Naive B cell (primary cell): Measurements from ENCODE around the gene OTOG. TPM values are rescaled to one million over a fixed set of nuclear protein-coding genes. Genes with fewer than 3 reads are reported as not detected.

Experiments
- ATAC-seq, 2 donors: fragments of 150-1000 bp; cut with Tn5 transposase; 2 replicates each; pipeline ENCODE4 v1.10.0; 2021; ENCODE audit warnings: low read depth in 2 of 2, mild to moderate bottlenecking in 2 of 2, moderate library complexity in 2 of 2
- DNase-seq: peaks from one replicate; pipeline ENCODE4 v3.0.0; 2022
- H3K27ac Mint-ChIP-seq, 6 donors: one replicate each; pipeline ENCODE4 v1.8.0; 2020 to 2022; ENCODE audit warnings: mild to moderate bottlenecking in 6 of 6, mixed read lengths in 6 of 6, moderate library complexity in 5 of 6, inconsistent platforms in 2 of 6
- H3K27me3 Mint-ChIP-seq, 3 donors: one replicate each; pipeline ENCODE4 v1.8.0; 2021 to 2022; ENCODE audit warnings: mixed read lengths in 3 of 3, mild to moderate bottlenecking in 1 of 3
- H3K36me3 Mint-ChIP-seq, 2 donors: one replicate each; pipeline ENCODE4 v1.8.0; 2020 to 2022; ENCODE audit warnings: mixed read lengths in 2 of 2, inconsistent platforms in 1 of 2, mild to moderate bottlenecking in 1 of 2
- H3K4me1 Mint-ChIP-seq, 3 donors: one replicate each; pipeline ENCODE4 v1.8.0; 2020 to 2022; ENCODE audit warnings: mixed read lengths in 3 of 3, inconsistent platforms in 1 of 3, mild to moderate bottlenecking in 1 of 3, moderate library complexity in 1 of 3
- H3K4me3 Mint-ChIP-seq, 8 donors: one replicate each; pipeline ENCODE4 v1.8.0; 2020 to 2022; ENCODE audit warnings: mild to moderate bottlenecking in 8 of 8, mixed read lengths in 8 of 8, moderate library complexity in 8 of 8, inconsistent platforms in 2 of 8
- H3K9me3 Mint-ChIP-seq, 7 donors: one replicate each; pipeline ENCODE4 v1.8.0; 2020 to 2022; ENCODE audit warnings: mixed read lengths in 7 of 7, mild to moderate bottlenecking in 5 of 7, inconsistent platforms in 2 of 7, moderate library complexity in 1 of 7
- polyA plus RNA-seq, 6 donors: library from polyadenylated mRNA; unstranded; fragments of 300-500 nt; fragmentation: Illumina TruSeq; gene quantifications; one replicate each; pipeline ENCODE4 v1.2.3, GENCODE V29; 2021; ENCODE audit warnings: low read depth in 6 of 6

The OTOG gene
- polyA plus RNA-seq, 6 donors from 2014 or later = not detected

- Mint-ChIP-seq H3K4me3 (no peak overlapping the region), H3K27me3 (peaks cover 6 to 35% (median 18%) of the 10 kb centered on the region in 3 donors), H3K36me3 (no peaks in the 10 kb centered on the region), H3K27ac (no peak overlapping the region), H3K4me1 (peaks cover 0 to 9% (median 0%) of the 10 kb centered on the region in 3 donors), H3K9me3 (no peaks in the 10 kb centered on the region)
- DNase-seq (no peak), ATAC-seq (no peak)
These were observed 28.7 kb downstream of the OTOG start for GRCh38 chr11:17575431-17576425.

DNA sequence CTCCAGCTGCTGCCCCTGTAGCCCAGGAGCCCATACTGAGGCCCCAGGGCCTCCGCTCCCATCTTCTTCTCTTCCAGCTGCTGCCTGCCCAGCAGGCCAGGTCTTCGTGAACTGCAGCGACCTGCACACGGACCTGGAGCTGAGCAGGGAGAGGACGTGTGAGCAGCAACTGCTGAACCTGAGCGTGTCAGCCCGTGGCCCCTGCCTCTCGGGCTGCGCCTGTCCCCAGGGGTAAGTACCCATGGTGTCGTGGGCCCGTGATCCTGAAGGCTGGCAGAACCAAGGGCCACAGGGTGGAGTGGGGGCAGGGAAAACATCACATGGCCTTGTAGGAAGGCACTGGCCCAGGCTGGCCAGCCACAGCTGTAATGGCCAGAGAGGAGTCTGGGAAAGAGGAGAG, 31.2 kb downstream of the OTOG start:
- Mint-ChIP-seq H3K4me1 (no peaks in the 10 kb centered on the region), H3K9me3 (no peaks in the 10 kb centered on the region), H3K36me3 (no peaks in the 10 kb centered on the region), H3K4me3 (no peak overlapping the region), H3K27me3 (peaks cover 5 to 17% (median 14%) of the 10 kb centered on the region in 3 donors), H3K27ac (no peak overlapping the region)
- DNase-seq (no peak), ATAC-seq (no peak)

GRCh38 chr11:17578958-17579357, 31.9 kb downstream of the OTOG start:
- Mint-ChIP-seq H3K27ac (no peak overlapping the region), H3K4me3 (no peak overlapping the region)

GRCh38 chr11:17579451-17579850, 32.4 kb downstream of the OTOG start:
- Mint-ChIP-seq H3K4me1 (no peaks in the 10 kb centered on the region), H3K9me3 (no peaks in the 10 kb centered on the region), H3K27ac (no peak overlapping the region), H3K27me3 (peaks cover 5 to 14% (median 10%) of the 10 kb centered on the region in 3 donors), H3K4me3 (no peak overlapping the region), H3K36me3 (no peaks in the 10 kb centered on the region)
- no peak for DNase-seq
- no peak for ATAC-seq

More at GRCh38 chr11:17578958-17579357, 31.9 kb downstream of the OTOG start:
- ATAC-seq (no peak), DNase-seq (no peak)
- H3K27me3 Mint-ChIP-seq = peaks cover 5 to 14% (median 11%) of the 10 kb centered on the region in 3 donors
- no peaks in the 10 kb centered on the region for H3K9me3 Mint-ChIP-seq
- no peaks in the 10 kb centered on the region for H3K36me3 Mint-ChIP-seq
- no peaks in the 10 kb centered on the region for H3K4me1 Mint-ChIP-seq

DNA sequence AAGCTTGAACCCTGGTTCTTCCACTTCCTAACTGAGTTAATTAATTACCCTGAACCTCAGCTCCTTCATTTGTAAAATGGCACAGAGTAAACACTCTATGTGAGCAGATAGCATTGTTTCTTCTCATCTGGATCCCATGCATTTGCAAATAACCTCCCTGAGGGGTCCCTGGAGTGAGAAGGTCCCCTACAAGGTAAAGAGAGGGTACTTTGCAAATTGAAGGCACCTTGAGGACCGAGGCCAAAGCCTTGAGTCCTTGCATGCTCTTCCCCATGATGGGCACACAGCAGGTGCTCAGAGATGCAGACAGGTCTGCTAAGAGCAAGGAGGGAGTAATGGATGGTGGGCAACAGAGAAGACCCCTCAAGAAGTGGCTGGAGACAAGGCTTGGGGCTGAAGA, 33.2 kb downstream of the OTOG start:
- ATAC-seq = no peak
- no peak for DNase-seq
- Mint-ChIP-seq H3K27me3 (peaks cover 5 to 15% (median 13%) of the 10 kb centered on the region in 3 donors), H3K9me3 (no peaks in the 10 kb centered on the region), H3K4me1 (no peaks in the 10 kb centered on the region), H3K27ac (no peak overlapping the region), H3K36me3 (no peaks in the 10 kb centered on the region), H3K4me3 (no peak overlapping the region)

GRCh38 chr11:17581036-17581731, 34.1 kb downstream of the OTOG start:
- DNase-seq (no peak), ATAC-seq (no peak)
- Mint-ChIP-seq H3K4me3 (no peak overlapping the region), H3K27ac (no peak overlapping the region), H3K9me3 (no peaks in the 10 kb centered on the region), H3K27me3 (peaks cover 5 to 24% (median 18%) of the 10 kb centered on the region in 3 donors), H3K4me1 (no peaks in the 10 kb centered on the region), H3K36me3 (no peaks in the 10 kb centered on the region)

DNA sequence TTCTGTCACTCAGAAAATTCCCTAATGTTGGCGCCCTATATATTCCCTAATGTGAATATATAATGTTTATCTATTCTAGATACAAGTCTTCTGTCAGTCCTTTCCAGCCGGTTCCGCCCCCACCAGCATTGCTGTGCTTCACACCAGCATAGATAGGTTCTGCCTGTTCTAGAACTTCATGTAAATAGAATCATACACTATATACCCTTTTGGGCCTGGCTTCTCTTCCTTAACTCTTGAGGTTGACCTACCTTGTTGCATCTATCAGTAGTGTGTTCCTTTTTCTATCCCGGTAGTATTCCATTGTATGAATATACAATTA, 34.6 kb downstream of the OTOG start:
- Mint-ChIP-seq H3K4me3 (no peak overlapping the region), H3K9me3 (no peaks in the 10 kb centered on the region), H3K27ac (no peak overlapping the region), H3K4me1 (no peaks in the 10 kb centered on the region), H3K36me3 (no peaks in the 10 kb centered on the region), H3K27me3 (peaks cover 5 to 29% (median 18%) of the 10 kb centered on the region in 3 donors)
- DNase-seq = no peak
- no peak for ATAC-seq

- no peak for DNase-seq
- H3K4me3 Mint-ChIP-seq = no peak overlapping the region
- no peaks in the 10 kb centered on the region for H3K9me3 Mint-ChIP-seq
- no peak overlapping the region for H3K27ac Mint-ChIP-seq
- no peak for ATAC-seq
- H3K36me3 Mint-ChIP-seq = no peaks in the 10 kb centered on the region
- no peaks in the 10 kb centered on the region for H3K4me1 Mint-ChIP-seq
- peaks cover 0 to 22% (median 8%) of the 10 kb centered on the region in 3 donors for H3K27me3 Mint-ChIP-seq
These were observed 39.0 kb downstream of the OTOG start for GRCh38 chr11:17585911-17586695.

DNA sequence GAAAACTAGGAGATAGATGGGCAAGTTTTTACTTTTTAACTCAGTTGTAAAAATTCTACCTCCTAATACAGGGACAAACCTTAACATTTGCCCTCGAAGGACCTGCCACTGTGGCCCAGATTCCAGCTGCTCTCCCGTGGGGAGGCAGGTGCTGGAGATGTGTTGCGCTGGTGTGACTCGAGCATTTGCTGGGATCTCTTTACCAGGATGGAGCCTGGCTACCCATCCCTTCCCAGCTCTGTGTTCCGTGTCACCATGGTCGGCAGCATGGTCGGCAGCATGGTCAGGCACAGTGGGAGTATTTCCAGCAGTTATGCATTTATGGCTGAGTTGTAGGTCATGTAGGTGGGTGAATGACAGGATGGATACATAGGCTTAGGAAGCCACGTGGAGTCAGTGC, 41.1 kb downstream of the OTOG start:
- no peak for ATAC-seq

DNA sequence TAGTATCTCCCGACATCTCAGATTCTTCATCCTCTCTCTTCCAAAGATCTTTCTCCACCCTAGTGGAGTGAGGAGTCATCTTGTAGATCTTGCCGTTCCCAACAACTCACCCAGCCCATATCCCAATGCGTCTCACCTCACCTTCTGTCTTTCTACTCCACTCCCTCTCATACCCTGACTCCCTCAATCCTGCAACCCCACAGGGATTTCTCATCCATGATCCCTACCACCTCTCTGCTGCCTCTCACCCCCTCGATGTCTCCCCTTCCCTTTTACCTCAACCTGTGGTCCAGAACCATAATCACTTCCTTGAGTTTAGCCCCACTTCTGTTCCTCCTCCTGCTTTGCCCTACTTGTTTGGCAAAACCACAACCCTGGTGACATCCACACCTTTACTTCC, 41.7 kb downstream of the OTOG start:
- no peak for DNase-seq
- peaks cover 4 to 27% (median 8%) of the 10 kb centered on the region in 3 donors for H3K27me3 Mint-ChIP-seq
- ATAC-seq = no peak
- no peak overlapping the region for H3K4me3 Mint-ChIP-seq
- no peaks in the 10 kb centered on the region for H3K4me1 Mint-ChIP-seq
- no peaks in the 10 kb centered on the region for H3K36me3 Mint-ChIP-seq
- no peak overlapping the region for H3K27ac Mint-ChIP-seq
- H3K9me3 Mint-ChIP-seq = no peaks in the 10 kb centered on the region

More for the DNA sequence above, 41.1 kb downstream of the OTOG start:
- Mint-ChIP-seq H3K36me3 (no peaks in the 10 kb centered on the region), H3K4me3 (no peak overlapping the region), H3K27me3 (peaks cover 4 to 27% (median 8%) of the 10 kb centered on the region in 3 donors), H3K9me3 (no peaks in the 10 kb centered on the region), H3K4me1 (no peaks in the 10 kb centered on the region), H3K27ac (no peak overlapping the region)
- no peak for DNase-seq

- DNase-seq = no peak
- no peaks in the 10 kb centered on the region for H3K4me1 Mint-ChIP-seq
These were observed 43.4 kb downstream of the OTOG start for GRCh38 chr11:17590463-17590862.

DNA sequence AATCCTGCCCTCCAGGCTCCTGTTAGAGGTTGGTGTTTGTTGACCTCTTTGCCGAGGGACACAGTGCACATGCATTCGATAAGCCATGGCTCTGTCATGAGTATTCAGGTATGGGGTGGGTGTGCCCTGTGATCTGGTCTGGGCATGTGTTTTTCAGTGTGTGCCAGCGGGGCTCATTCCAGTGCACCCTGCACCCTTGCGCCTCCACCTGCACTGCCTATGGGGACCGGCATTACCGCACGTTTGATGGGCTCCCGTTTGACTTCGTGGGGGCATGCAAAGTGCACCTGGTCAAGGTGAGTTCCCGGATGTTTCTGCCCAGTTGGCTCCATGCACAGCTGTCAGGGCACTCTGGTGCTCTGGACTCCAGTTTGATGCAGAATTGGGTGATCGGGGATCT, 44.2 kb downstream of the OTOG start:
- no peak for ATAC-seq
- H3K36me3 Mint-ChIP-seq = peaks cover 0 to 3% of the 10 kb centered on the region in 2 donors
- no peak overlapping the region for H3K4me3 Mint-ChIP-seq
- peaks cover 0 to 17% (median 3%) of the 10 kb centered on the region in 7 donors for H3K9me3 Mint-ChIP-seq
- no peak for DNase-seq
- H3K27ac Mint-ChIP-seq = no peak overlapping the region
- H3K4me1 Mint-ChIP-seq = no peaks in the 10 kb centered on the region
- H3K27me3 Mint-ChIP-seq = peaks cover 3 to 27% (median 4%) of the 10 kb centered on the region in 3 donors

More at GRCh38 chr11:17590463-17590862, 43.4 kb downstream of the OTOG start:
- Mint-ChIP-seq H3K9me3 (peaks cover 0 to 14% (median 3%) of the 10 kb centered on the region in 7 donors), H3K27ac (no peak overlapping the region), H3K27me3 (peaks cover 4 to 32% (median 4%) of the 10 kb centered on the region in 3 donors), H3K4me3 (no peak overlapping the region), H3K36me3 (peaks cover 0 to 3% of the 10 kb centered on the region in 2 donors)
- no peak for ATAC-seq
